Measurements from ENCODE around the gene MYH14.

- TF ChIP-seq HNF4A (CRISPR knock-in tag; IDR thresholded peaks at IDR 0.05): no peak
- TF ChIP-seq PBX3 (CRISPR knock-in tag; IDR thresholded peaks at IDR 0.05; ENCODE audit: borderline replicate concordance): no peak
- TF ChIP-seq, protein P1, sequence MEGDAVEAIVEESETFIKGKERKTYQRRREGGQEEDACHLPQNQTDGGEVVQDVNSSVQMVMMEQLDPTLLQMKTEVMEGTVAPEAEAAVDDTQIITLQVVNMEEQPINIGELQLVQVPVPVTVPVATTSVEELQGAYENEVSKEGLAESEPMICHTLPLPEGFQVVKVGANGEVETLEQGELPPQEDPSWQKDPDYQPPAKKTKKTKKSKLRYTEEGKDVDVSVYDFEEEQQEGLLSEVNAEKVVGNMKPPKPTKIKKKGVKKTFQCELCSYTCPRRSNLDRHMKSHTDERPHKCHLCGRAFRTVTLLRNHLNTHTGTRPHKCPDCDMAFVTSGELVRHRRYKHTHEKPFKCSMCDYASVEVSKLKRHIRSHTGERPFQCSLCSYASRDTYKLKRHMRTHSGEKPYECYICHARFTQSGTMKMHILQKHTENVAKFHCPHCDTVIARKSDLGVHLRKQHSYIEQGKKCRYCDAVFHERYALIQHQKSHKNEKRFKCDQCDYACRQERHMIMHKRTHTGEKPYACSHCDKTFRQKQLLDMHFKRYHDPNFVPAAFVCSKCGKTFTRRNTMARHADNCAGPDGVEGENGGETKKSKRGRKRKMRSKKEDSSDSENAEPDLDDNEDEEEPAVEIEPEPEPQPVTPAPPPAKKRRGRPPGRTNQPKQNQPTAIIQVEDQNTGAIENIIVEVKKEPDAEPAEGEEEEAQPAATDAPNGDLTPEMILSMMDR (CRISPR knock-in tag; IDR thresholded peaks at IDR 0.05): no peak
- no peak for TF ChIP-seq ZNF225 (CRISPR knock-in tag; IDR thresholded peaks at IDR 0.05)
- no peak for TF ChIP-seq MXI1 (IDR thresholded peaks at IDR 0.05; ENCODE audit: borderline replicate concordance, low read depth, low read length)
- TF ChIP-seq SUZ12 (IDR thresholded peaks at IDR 0.05; ENCODE audit: low read depth, low read length): no peak
- TF ChIP-seq, protein P2, sequence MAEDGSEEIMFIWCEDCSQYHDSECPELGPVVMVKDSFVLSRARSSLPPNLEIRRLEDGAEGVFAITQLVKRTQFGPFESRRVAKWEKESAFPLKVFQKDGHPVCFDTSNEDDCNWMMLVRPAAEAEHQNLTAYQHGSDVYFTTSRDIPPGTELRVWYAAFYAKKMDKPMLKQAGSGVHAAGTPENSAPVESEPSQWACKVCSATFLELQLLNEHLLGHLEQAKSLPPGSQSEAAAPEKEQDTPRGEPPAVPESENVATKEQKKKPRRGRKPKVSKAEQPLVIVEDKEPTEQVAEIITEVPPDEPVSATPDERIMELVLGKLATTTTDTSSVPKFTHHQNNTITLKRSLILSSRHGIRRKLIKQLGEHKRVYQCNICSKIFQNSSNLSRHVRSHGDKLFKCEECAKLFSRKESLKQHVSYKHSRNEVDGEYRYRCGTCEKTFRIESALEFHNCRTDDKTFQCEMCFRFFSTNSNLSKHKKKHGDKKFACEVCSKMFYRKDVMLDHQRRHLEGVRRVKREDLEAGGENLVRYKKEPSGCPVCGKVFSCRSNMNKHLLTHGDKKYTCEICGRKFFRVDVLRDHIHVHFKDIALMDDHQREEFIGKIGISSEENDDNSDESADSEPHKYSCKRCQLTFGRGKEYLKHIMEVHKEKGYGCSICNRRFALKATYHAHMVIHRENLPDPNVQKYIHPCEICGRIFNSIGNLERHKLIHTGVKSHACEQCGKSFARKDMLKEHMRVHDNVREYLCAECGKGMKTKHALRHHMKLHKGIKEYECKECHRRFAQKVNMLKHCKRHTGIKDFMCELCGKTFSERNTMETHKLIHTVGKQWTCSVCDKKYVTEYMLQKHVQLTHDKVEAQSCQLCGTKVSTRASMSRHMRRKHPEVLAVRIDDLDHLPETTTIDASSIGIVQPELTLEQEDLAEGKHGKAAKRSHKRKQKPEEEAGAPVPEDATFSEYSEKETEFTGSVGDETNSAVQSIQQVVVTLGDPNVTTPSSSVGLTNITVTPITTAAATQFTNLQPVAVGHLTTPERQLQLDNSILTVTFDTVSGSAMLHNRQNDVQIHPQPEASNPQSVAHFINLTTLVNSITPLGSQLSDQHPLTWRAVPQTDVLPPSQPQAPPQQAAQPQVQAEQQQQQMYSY (CRISPR knock-in tag; IDR thresholded peaks at IDR 0.05): no peak
- TF ChIP-seq ETV6 (CRISPR knock-in tag; conservative IDR thresholded peaks at IDR 0.05): no peak
- no peak for TF ChIP-seq HDAC6 (IDR thresholded peaks at IDR 0.05; ENCODE audit: low read depth, low read length)
Observed at GRCh38 chr19:50263176-50263575, 59.8 kb downstream of the MYH14 start.
